Pons (tissue), 1 donor: ENCODE measurements around the gene LRPPRC.
"Not testable (repeated sequence)": the region's sequence is repeated elsewhere in the genome, so short reads cannot be mapped to it uniquely, and the experiment has no call there.

Experiments used
- DNase-seq: peaks from one replicate; pipeline ENCODE4 v3.0.0-alpha.2; 2016; ENCODE audit warnings: low spot score

Gene LRPPRC

DNA sequence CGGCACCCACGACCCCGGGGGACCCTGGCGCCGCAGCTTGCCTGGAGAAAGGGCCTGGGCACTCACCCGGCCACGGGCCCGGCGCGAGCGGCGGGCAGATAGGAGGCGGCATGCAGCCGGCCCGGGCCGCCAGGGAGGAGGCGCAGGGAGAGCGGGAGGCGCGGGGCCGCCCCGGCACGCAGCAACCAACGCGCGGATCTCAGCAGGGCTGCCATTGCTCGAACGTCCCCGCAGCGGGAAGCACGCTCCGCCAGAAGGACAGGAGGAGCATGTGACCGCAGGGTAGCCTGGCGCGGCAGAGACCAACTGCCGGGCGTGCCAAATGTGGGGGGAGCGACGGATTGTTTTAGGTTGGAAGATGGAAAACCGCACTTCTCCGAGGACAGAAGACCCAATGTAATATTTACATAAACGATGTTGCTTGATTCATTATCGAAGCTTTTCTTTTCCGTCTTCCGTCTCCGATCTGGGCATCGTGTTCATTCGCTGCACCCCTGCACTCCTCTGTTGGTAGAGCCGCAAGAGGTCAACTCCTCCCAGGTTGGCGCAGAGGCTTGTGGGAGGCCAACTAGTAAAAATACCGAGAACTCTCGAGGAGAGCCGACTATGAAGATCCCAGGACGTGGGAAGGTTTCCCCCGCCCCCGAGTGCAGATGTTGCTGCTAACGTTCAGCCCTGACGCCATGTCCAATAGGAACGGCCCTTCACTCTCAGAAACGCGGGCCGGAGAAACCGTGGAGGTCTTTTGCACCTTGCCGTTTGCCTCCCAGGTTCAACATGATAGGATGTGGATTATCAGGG is at the start of gene LRPPRC:
Gene LRPPRC, minus strand, starts transcription at position 257 of the 801 bp plus-strand sequence. Its CDS starts 42 bp downstream, at position 215.
- DNase-seq: peak; percentile 96

DNA sequence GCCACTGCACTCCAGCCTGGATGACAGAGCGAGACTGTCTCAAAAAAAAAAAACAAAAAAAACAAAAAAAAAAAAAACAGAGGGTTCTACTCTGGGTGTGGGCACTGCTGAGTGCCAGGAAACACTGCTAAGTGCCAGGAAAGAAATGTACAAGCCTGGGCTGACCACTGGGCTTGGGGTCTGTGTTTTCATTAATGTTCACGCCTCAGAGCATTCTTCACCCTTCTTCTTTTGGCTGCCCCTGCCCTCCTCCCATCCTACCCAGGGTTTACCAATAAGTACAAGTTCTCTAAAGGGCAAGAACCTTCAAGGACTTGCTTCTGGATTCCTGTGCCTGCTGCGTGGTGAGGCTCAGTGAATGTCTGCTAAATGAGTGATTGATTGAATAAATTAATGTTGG is 49.3 kb upstream of the LRPPRC start:
- DNase-seq: no peak

DNA sequence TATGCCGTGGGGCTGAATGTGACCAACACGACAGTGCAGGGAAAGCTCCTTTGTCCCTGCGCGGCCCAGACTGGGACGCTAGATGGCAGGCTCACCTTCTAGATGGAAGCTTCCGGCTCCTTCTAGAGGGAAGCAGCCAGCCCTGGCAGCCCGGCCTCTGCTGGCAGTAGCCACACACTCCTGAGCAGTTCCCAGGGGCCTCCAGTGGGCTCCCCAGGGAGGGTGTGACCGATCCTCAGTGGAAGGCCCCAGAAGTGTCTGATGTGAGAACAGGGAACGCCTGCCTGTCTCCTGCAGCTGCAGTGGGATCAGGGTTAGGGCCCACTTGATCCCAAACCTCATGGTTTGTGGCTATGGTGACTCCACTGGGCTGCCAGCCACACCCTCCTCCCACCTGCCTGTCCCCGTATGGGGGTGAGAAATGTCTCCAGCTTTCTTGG is 48.5 kb upstream of the LRPPRC start:
- peak; percentile 79 for DNase-seq

DNA sequence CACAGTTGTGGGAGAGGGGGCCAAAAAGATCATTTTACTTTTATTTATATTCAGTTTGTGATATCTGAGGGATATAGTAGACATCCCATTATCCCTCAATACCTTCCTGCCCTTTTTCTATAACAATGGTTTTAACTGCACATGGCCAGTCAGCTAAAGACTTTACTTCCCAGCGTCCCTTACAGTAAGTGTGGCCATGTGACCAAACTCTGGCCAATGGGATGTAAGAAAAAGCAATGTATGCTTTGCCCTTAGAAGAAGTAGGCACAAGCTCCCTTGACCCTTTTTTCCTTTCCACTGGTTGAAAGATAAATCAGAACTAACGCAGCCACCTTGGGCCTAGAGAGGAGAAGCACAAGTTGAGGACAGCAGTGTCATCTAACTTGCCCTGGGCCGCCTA is 44.6 kb upstream of the LRPPRC start:
- no peak for DNase-seq

DNA sequence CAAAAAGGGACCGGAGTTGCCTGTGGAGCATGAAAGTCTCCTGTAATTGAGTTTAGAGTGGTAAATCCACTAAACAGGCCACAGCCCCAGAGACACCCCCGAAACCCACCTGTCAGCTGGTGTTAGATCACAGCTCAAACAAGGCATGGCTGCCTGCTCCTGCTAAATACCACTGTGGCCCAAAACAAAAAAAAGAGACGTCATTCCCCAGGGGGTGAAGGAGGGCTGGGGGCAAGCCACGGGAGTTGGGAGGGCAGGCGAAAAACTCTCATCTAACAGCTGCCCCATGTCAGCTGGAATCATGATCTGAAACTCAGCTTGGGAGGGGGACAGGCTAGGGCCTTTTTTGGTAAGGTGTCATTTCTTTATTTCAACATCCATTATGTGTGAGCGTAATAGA is 42.5 kb upstream of the LRPPRC start:
- no peak for DNase-seq

DNA sequence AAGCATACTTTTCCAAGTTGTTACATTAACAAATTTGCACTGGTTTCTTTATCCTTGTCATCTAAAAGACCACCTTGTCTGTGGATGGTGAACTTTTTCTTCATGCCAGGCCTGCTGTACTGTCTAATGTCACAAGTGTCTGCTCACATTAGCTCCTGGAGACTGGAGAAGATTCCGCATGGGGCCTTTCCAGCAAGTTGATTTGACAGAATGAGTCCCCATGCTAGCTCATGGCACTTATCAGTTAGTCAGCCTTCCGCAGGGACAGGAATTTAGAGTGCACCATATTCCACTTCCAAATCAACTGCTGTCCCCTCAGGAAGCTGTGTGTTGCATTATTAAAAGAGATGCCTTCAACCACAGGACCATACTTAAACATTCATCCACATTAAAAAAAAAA is 41.4 kb upstream of the LRPPRC start:
- DNase-seq: no peak

DNA sequence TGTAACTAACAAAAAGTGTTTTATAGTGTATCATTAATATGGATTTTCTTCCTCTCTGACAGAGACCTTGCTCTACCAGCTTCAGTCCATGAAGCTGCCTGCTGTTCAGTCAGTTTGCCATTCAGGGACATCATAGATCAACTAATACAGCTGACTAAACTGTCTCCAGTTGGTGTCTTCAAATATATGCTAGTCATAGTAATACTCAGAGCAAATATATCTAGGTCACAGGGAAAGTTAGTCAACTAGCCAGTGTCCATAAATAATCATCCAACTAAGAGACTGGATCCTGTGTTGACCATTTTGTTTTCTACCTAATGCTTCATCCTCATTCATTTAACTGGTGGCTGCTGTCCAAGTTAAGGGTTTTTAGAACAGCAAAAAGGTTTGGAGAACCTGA is 38.2 kb upstream of the LRPPRC start:
- DNase-seq: no peak

DNA sequence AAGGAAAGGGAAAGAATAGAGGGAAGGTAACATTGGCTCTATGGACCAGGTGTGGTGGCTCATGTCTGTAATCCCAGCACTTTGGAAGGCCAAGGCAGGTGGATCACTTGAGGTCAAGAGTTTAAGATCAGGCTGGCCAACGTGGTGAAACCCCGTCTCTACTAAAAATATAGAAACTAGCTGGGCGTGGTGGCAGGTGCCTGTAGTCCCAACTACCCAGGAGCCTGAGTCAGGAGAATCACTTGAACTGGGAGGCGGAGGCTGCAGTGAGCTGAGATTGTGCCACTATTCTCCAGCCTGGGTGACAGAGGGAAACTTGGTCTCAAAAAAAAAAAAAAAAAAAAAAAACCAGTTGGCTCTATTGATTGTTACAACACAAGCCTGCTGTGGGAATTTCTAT is 31.3 kb upstream of the LRPPRC start:
- not testable (repeated sequence) for DNase-seq

DNA sequence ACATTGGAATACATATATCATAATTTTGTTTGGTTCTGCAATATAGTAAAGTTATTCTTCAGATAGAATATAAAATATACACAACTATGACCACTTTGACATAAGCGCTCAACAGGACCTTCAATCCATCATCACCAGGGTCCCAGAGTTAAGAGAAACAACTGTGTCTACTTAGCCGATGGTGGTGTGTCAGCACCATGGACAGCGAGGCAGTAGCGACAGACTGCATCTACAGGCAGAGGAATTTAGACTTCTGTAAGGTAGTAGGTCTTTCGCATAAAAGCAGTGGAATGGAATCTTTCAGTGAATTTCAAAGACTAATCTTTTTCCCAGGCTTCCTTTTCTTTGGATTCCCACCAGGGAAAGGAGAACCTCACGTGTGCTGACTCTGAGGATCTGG is 20.5 kb upstream of the LRPPRC start:
- DNase-seq: no peak

DNA sequence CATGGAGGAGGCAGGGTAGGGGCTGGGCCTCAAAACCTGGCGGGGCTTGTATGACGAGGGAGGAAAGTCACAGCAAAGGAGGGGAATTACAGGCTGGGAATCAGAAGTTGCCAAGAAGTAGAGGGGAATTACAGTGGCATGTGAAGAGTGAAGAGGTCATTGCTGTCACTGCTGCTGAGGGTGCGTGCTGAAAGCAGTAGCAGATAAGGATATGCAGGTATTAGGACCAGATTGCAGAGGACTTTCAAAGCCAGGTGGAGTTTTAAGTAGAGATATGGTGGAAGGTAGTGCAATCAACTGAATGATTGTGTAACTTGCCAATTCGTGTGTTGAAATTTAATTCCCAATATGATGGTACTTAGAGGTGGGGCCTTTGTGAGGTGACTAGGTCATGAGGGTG is 19.4 kb upstream of the LRPPRC start:
- no peak for DNase-seq

DNA sequence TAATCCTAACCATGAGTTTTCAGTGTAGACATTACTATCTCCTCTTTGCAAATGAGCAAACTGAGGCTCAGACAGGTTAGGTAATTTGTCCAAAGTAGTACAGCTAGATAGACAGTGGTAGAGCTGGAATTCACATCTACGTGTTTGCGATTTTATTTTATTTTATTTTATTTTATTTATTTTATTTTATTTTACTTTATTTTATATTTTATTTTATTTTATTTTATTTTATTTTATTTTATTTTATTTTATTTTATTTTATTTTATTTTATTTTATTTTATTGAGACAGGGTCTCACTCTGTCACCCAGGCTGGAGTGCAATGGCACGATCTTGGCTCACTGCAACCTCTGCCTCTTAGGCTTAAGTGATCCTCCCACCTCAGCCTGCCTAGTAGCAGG is 17.4 kb upstream of the LRPPRC start:
- not testable (repeated sequence) for DNase-seq

DNA sequence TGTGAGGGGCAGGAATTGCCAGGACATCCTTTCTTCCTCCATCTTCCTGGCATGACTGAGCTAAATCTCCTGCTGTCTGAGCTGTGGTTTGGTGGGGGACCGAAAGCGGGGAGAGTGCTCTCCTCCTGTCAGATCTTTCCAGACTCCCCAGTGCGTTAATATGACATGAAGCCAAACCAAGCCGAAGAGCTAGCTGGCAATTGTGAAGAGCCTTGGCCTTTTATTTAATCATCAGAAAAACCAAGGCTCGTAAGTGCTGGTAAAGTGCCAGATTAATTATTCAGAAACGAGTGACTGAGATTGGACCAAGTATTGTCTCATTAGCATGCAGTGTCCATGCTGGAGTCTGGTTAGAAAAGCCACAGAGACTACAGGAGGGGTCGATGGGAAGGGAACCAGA is 14.5 kb upstream of the LRPPRC start:
- peak; percentile 42 for DNase-seq

DNA sequence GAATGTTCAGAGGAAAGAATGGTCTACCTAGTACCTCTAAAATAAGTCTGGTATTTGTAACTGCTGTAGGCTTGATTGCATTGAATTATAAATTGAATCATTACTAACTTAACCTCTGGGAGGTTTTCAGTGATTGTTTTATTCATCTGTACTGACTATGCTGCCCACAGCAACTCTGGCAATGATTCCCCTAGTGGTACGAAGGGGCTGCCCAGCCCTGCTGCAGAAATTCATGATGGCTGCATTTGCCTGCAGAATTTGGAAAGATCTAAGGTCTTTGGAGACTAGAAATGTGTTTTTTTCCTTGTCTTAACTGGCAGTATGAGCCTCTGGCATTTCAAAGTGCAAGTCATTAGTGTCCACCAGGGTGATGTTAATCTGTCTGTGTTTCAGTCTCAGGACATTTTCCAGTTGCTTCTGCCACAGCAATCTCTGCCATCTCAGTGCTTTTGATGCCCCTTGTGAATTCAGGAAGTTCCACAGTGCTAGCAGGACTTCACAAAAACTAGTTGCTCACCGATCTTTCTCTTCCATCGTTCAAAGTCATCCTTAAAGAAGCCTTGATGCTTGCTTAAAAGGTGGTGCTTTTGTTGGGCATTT is 13.4 kb upstream of the LRPPRC start:
- DNase-seq: no peak

DNA sequence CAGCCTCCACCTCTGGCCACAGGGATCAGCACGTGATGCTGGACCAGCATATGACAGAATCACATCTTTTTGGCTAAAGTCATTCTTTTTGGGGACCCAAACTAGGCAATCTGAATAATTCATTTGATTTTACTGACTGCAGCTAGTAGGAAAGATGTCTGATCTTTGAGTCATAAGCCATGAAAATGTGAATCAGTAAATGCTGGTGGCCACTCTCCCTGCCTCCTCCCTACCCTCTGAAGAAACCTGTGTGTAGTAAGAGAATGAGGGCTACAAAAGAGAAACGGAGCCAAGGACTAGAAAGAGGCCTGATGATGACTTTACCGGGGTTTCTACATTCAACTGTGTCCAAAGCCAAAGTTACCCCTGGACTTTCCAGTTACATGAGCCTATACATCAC is 10.1 kb upstream of the LRPPRC start:
- DNase-seq: no peak

DNA sequence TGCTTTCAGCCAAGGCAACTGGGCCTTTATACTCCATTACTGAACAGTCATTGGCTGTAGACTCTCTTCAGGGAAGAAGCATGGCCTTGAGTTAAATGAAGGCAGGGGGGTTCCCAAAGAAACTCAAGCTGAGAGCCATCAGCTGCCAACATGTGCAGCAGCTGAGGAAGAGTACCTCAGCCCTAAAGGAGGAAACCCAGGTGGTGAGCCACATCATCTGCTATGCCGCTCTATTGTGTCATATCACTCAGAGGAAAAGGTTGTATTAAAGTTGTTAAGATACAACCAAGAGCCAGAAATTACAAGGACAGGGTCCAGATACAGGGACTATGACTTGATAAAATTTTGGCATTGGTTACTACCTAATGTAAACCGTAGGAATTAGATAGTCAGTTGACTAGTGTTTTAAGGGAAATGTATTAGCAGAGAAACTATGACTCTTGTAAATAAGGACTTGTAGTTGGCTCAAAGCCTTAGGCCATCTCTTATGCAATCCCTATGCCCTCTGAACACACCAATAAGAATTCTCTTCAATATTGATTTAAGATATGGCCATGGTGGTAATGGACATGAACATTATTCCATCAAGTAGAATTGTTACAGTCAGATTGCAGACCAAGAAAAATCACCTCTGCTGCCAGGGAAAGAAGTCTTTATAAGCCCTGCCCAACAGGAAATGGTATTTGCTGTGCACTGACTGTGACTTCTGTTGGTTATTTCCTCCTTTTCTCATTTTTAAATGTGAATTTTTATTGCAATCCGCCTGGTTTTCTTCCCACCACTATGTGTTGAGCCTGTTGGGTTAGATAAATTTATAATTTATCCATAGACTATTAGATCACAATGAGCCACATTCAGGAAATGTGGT is 9.2 kb upstream of the LRPPRC start:
- no peak for DNase-seq

DNA sequence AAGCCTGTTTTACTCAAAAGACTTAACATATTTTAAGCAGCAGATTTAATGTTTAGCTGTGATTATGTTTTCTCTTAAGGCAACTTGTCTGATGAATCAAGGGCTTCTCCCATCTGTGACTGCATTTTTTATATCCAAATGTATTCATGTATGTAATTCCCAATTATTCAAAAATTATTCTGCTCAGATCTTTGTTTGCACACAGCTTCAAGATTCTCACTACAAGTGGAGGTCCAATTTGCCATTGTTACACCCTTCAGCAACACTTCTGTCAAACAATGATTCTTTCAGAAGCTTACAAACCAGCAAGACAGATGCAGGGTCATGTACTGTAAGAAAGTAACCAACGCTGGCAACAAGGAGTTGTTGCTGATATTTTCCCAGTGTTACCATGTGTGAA is 5.9 kb upstream of the LRPPRC start:
- peak; percentile 25 for DNase-seq

DNA sequence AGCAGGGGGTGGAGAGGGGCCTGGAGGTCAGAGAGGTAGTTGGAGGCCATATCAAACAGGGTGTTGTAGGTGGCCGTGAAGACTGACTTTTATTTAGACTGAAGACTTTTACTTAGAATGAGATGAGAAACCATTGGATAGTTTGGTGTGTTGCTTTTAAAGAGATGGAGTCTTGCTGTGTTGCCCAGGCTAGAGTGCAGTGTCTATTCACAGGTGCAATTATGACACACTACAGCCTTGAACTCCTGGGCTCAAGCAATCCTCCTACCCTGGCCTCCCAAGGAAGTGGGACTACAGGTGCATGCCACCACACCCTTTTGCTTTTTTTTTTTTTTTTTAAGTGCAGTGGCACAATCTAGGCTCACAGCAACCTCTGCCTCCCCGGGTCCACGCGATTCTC is 2.5 kb upstream of the LRPPRC start:
- DNase-seq: no peak

DNA sequence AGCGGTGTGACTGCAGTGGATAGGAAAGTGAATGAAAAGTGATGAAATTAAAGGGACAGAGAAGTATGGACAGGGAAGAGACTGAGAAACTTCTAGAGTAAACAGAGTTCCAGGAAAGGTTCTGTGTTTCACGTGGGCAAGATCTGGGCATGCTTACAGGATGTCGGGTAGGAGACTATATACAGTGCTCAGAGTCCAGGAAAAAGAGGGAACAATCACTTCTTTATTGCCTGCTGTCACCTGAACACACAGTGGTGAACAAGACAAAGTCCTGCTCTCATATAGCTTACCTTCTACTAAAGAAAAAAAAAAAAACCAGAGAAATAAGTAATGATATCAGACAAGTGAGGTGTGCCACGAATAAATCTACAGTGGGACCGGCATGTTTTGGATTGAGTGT is 2.4 kb downstream of the LRPPRC start:
- DNase-seq: no peak

DNA sequence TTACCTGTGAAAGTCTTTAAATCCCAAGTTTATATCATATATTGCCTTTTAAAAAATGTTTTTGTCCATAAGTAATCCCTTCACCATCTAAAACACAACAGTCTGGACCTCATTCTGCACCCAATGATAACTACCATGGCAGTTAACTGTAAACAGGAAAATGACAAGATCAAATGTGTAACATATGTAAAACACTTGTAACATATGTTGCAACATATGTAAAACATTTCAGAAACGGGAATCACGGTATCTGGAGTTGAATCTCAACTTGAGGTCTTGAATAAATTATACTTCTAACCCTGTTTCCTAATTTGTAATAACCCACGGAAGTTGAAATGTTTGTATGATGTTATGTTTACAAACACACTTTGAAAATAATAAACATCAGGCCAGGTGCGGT is 6.2 kb downstream of the LRPPRC start:
- DNase-seq: no peak

DNA sequence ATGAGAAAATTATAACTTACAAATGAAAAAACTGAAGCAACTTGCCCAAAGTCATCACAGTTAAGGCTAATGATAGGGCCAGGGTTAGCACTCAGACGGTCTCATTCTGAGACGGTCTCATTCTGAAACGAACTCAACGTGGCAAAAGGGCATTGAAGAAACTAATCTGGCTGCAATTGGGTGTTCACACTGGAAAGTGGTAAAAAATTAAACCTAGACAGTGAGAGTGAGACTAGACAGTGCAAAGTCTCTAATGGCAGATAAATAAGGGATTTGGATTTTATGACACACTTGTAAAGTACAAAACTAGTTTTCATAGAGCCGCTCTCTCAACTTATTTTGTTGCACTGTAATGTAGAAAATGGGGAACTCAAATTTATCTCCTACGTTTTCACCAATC is 9.2 kb downstream of the LRPPRC start:
- no peak for DNase-seq

DNA sequence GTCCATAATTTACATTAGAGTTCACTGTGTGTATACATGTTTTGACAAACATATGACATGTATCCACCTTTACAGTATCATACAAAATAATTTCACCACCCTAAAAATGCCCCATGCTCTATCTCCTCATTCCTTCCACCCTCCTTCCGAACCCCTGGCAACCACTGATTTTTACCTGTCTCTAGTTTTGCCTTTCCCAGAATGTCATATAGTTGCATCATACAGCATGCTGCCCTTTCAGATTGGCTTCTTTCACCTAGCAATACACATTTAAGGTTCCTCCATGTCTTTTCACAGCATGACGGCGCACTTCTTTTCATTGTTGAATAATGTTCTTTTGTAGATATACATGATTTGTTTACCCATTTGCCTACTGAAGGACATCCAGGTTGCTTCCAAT is 10.4 kb downstream of the LRPPRC start:
- DNase-seq: no peak

DNA sequence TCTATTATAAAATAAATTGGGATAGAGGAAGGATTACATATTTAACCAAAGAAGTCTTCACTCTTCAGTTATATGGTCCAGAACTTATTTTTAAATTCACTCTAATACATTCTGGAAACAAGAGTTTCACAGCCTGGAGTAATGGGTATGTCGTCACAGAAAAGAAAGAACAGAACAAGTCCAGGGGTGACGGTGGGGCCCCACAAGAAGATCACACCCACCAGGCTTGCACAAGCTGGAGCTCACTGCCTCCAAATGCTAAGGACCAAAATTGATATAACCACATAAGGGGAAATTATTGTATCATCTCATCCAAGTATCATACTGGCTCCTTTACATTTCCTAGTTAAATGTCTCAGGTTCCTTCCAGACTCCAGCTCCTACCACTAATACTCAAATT is 11.3 kb downstream of the LRPPRC start:
- DNase-seq: no peak

DNA sequence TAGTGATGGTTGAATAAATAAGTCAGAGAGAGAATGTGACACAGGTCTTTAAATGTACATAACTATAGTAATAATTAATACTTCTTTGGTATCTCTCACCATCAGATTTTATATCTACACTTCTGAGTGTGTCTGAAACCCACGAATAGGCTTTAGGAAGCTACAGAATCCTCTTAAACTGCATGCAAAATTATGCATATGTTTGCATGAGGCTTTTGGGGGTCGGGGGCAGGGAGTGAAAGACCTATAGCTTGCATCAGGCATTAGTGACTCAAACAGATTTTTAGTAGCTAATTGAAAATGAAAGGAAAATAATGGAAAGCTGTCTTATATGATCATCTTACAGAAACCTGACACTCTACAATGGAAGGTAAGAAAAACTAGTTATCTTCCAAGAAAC is 14.9 kb downstream of the LRPPRC start:
- no peak for DNase-seq
